ENCODE data around the gene POFUT2. TPM values are rescaled to one million over a fixed set of nuclear protein-coding genes. Genes with fewer than 3 reads are reported as not detected.

POFUT2 gene
- total RNA-seq, 1 experiment from 2014 or later, result 28.2 TPM

DNA sequence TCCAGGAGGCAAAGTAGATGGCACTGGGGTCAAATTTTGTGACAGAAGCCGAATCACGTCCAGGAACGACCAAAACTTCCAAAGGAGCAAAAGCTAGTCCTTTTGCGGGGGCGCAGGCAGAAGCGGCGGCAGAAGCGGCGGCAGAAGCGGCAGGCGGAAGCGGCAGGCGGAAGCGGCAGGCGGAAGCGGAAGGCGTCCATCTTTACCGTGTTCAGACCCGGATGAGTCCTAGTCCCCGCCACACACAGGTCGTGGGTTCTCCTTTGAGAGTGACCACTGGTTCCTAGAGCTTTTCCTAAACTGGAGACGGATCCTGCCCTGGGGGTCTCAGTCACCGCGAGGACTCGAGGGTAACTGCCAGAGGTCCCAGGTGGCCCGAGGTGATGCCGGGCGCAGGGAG, 53.6 kb downstream of the POFUT2 start:
- no peak for DNase-seq
- ChIA-PET POLR2A (ENCODE audit: unreplicated experiment) (no interaction called here), CTCF (interaction anchor here (0.6 kb wide), 1 partner anchor 15 kb away, joined by 3 read pairs; no protein-coding TSS in a partner anchor)
- Histone ChIP-seq H3K27ac (ENCODE audit: low read length) (no peak overlapping the region), H3K79me2 (ENCODE audit: low read length) (no peaks in the 10 kb centered on the region), H3K4me3 (ENCODE audit: low read length) (no peak overlapping the region), H3K4me1 (ENCODE audit: insufficient read depth, low read length) (peaks cover under 1% of the 10 kb centered on the region; the same call in 1 of the 2 replicates), H3K36me3 (ENCODE audit: low read depth, low read length) (no peaks in the 10 kb centered on the region), H3K9ac (ENCODE audit: low read length) (no peak overlapping the region), H2AFZ (ENCODE audit: low read length) (no peak overlapping the region), H3K4me2 (ENCODE audit: low read length) (no peak overlapping the region), H3F3A (ENCODE audit: low read length, unreplicated experiment) (no peaks in the 10 kb centered on the region), H3K9me2 (replicated peaks; ENCODE audit: low read length) (no peaks in the 10 kb centered on the region), H4K20me1 (ENCODE audit: low read length) (no peaks in the 10 kb centered on the region), H3K27me3 (ENCODE audit: low read length) (no peaks in the 10 kb centered on the region), H3K9me3 (ENCODE audit: low read length) (no peaks in the 10 kb centered on the region)
- TF ChIP-seq EZH2 (IDR thresholded peaks at IDR 0.05; ENCODE audit: low read length, unreplicated experiment) (no peak), EZH2phosphoT487 (IDR thresholded peaks at IDR 0.05; ENCODE audit: borderline replicate concordance, low read length) (no peak)
- TF ChIP-seq, protein P1, sequence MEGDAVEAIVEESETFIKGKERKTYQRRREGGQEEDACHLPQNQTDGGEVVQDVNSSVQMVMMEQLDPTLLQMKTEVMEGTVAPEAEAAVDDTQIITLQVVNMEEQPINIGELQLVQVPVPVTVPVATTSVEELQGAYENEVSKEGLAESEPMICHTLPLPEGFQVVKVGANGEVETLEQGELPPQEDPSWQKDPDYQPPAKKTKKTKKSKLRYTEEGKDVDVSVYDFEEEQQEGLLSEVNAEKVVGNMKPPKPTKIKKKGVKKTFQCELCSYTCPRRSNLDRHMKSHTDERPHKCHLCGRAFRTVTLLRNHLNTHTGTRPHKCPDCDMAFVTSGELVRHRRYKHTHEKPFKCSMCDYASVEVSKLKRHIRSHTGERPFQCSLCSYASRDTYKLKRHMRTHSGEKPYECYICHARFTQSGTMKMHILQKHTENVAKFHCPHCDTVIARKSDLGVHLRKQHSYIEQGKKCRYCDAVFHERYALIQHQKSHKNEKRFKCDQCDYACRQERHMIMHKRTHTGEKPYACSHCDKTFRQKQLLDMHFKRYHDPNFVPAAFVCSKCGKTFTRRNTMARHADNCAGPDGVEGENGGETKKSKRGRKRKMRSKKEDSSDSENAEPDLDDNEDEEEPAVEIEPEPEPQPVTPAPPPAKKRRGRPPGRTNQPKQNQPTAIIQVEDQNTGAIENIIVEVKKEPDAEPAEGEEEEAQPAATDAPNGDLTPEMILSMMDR (conservative IDR thresholded peaks at IDR 0.05; ENCODE audit: low read depth, low read length), result no peak
- intact Hi-C loops (cut with micrococcal nuclease), result no loop called here
- no TSS peak for BruUV-seq (replicated peaks)
- no peak for ATAC-seq

DNA sequence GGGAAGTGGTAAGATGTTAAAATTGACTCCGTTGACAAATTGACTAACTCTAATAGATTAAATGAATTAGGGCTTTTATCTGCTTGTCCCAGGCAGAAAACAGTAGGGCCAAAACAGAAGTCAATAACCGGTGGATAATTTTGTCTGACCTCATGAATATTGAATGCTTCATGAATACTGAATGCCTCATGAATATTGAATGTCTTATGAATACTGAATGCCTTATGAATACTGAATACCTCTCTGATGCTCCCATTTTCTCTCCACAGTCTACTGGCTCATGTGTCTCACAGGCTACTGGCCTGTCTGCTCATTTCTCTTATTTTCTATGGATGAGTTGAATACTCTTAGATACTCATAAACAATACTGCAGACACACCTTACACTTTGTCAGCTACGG, 56.0 kb downstream of the POFUT2 start:
- no peaks in the 10 kb centered on the region for H3K9me3 ChIP-seq (ENCODE audit: low read length)
- H3K9ac ChIP-seq (ENCODE audit: low read length), result no peak overlapping the region
- H3K4me1 ChIP-seq (ENCODE audit: insufficient read depth, low read length), result peaks cover 24% of the 10 kb centered on the region
- CTCF ChIA-PET, result no interaction called here
- H3K4me3 ChIP-seq (ENCODE audit: low read length), result no peak overlapping the region
- no peaks in the 10 kb centered on the region for H3K27me3 ChIP-seq (ENCODE audit: low read length)
- H3K9me2 ChIP-seq (replicated peaks; ENCODE audit: low read length), result no peaks in the 10 kb centered on the region
- no peak overlapping the region for H3K4me2 ChIP-seq (ENCODE audit: low read length)
- BruUV-seq (replicated peaks), result no TSS peak
- no peaks in the 10 kb centered on the region for H3K36me3 ChIP-seq (ENCODE audit: low read depth, low read length)
- POLR2A ChIA-PET (ENCODE audit: unreplicated experiment), result no interaction called here
- no peak for ATAC-seq
- no peak for DNase-seq
- intact Hi-C loops (cut with micrococcal nuclease), result no loop called here
- H3F3A ChIP-seq (ENCODE audit: low read length, unreplicated experiment), result no peaks in the 10 kb centered on the region
- no peak overlapping the region for H2AFZ ChIP-seq (ENCODE audit: low read length)
- H3K27ac ChIP-seq (ENCODE audit: low read length), result no peak overlapping the region
- no peaks in the 10 kb centered on the region for H4K20me1 ChIP-seq (ENCODE audit: low read length)
- no peak for TF ChIP-seq EZH2 (IDR thresholded peaks at IDR 0.05; ENCODE audit: low read length, unreplicated experiment)
- no peak for TF ChIP-seq EZH2phosphoT487 (IDR thresholded peaks at IDR 0.05; ENCODE audit: borderline replicate concordance, low read length)
- TF ChIP-seq, protein P1 (conservative IDR thresholded peaks at IDR 0.05; ENCODE audit: low read depth, low read length), result no peak
- H3K79me2 ChIP-seq (ENCODE audit: low read length), result no peaks in the 10 kb centered on the region

DNA sequence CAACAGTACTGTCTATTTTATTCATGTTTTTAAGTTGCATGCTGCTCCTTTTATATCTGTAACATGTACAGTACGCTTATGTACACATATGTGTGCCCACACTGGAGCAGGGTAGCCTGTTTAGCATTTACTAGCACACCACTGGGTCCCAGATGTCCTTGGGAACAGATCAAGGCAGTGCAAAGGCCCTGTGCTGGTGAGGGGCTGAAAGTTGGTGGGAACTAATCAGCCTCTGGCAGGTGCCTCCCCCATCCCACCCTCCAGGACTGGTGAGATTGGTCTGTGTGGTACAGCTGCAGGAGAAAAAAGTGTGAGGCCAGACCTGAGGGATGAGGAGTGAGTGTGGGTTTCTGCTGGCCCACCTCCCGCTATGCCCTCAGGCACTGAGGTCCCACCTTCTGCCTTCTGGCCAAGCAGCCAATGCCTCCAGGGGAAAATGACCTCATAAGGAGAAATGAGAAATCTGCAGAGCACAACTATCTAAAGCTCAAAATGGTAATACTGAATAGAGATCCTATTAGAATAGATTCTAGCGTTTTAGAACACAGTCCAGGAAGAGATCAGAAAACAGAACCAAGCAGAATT, 58.9 kb downstream of the POFUT2 start:
- intact Hi-C loops (cut with micrococcal nuclease), result loop anchor here (5.0 kb wide), 1 partner anchor 86 kb away; no protein-coding TSS in a partner anchor
- H3K36me3 ChIP-seq (ENCODE audit: low read depth, low read length), result no peaks in the 10 kb centered on the region
- no peaks in the 10 kb centered on the region for H4K20me1 ChIP-seq (ENCODE audit: low read length)
- H3K27me3 ChIP-seq (ENCODE audit: low read length), result no peaks in the 10 kb centered on the region
- BruUV-seq (replicated peaks), result no TSS peak
- no peak for ATAC-seq
- TF ChIP-seq, protein P1 (conservative IDR thresholded peaks at IDR 0.05; ENCODE audit: low read depth, low read length), result no peak
- TF ChIP-seq EZH2 (IDR thresholded peaks at IDR 0.05; ENCODE audit: low read length, unreplicated experiment) (no peak), EZH2phosphoT487 (IDR thresholded peaks at IDR 0.05; ENCODE audit: borderline replicate concordance, low read length) (no peak)
- no peak overlapping the region for H3K27ac ChIP-seq (ENCODE audit: low read length)
- no peak for DNase-seq
- no peak overlapping the region for H2AFZ ChIP-seq (ENCODE audit: low read length)
- no peaks in the 10 kb centered on the region for H3K9me3 ChIP-seq (ENCODE audit: low read length)
- no peak overlapping the region for H3K9ac ChIP-seq (ENCODE audit: low read length)
- ChIA-PET CTCF (interaction anchor here (1.1 to 1.9 kb wide), 2 partner anchors 41 to 88 kb away, joined by 3 to 5 read pairs; no protein-coding TSS in a partner anchor), POLR2A (ENCODE audit: unreplicated experiment) (interaction anchor here (0.5 to 0.7 kb wide), 2 partner anchors 59 to 101 kb away, joined by 4 read pairs; partner anchors contain the start of gene POFUT2)
- peak overlapping the region; percentile 5; the same call in 1 of the 2 replicates for H3K4me2 ChIP-seq (ENCODE audit: low read length)
- peaks cover 29% of the 10 kb centered on the region for H3K4me1 ChIP-seq (ENCODE audit: insufficient read depth, low read length)
- H3F3A ChIP-seq (ENCODE audit: low read length, unreplicated experiment), result no peaks in the 10 kb centered on the region
- no peaks in the 10 kb centered on the region for H3K79me2 ChIP-seq (ENCODE audit: low read length)
- no peak overlapping the region for H3K4me3 ChIP-seq (ENCODE audit: low read length)
- no peaks in the 10 kb centered on the region for H3K9me2 ChIP-seq (replicated peaks; ENCODE audit: low read length)

All from PC-3 (cell line).